BLaER1 treated with 17β-estradiol and CSF1 and Interleukin-3, amounts not matched to agents 10 nM and 100 nM (cell line): Measurements from ENCODE around the gene KRTAP10-7.
A peak's percentile ranks its signal among the peaks of the same experiment; 100 is the strongest.
"Not testable (repeated sequence)": the region's sequence is repeated elsewhere in the genome, so short reads cannot be mapped to it uniquely, and the experiment has no call there.

Experiments used
- H3K27ac ChIP-seq, 11 experiments: shearing (Covaris generic); formaldehyde crosslinking; 2 replicates each; pipeline ENCODE4 v1.8.1; 2022
- H3K27me3 ChIP-seq, 11 experiments: shearing (Covaris generic); formaldehyde crosslinking; 2 replicates each; pipeline ENCODE4 v1.8.1; 2022
- H3K36me3 ChIP-seq, 11 experiments: shearing (Covaris generic); formaldehyde crosslinking; 2 replicates each; pipeline ENCODE4 v1.8.1; 2022
- H3K4me1 ChIP-seq, 10 experiments: shearing (Covaris generic); formaldehyde crosslinking; 2 replicates each; pipeline ENCODE4 v1.8.1; 2022
- H3K4me2 ChIP-seq, 11 experiments: shearing (Covaris generic); formaldehyde crosslinking; 2 replicates each; pipeline ENCODE4 v1.8.1; 2022
- H3K4me3 ChIP-seq, 10 experiments: shearing (Covaris generic); formaldehyde crosslinking; 2 replicates each; pipeline ENCODE4 v1.8.1; 2022
- H3K9ac ChIP-seq, 11 experiments: shearing (Covaris generic); formaldehyde crosslinking; 2 replicates each; pipeline ENCODE4 v1.8.1; 2022
- H3K9me3 ChIP-seq, 11 experiments: shearing (Covaris generic); formaldehyde crosslinking; replicated peaks in 1 of 11; 2 replicates each; pipeline ENCODE4 v1.8.1; 2022
- H4K20me1 ChIP-seq, 11 experiments: shearing (Covaris generic); formaldehyde crosslinking; 2 replicates each; pipeline ENCODE4 v1.8.1; 2022
- Cebpa-rat ChIP-seq, 11 experiments: shearing (Covaris generic); IDR thresholded peaks; 2 replicates each; pipeline ENCODE4 v1.8.1; 2022

KRTAP10-7 gene

DNA sequence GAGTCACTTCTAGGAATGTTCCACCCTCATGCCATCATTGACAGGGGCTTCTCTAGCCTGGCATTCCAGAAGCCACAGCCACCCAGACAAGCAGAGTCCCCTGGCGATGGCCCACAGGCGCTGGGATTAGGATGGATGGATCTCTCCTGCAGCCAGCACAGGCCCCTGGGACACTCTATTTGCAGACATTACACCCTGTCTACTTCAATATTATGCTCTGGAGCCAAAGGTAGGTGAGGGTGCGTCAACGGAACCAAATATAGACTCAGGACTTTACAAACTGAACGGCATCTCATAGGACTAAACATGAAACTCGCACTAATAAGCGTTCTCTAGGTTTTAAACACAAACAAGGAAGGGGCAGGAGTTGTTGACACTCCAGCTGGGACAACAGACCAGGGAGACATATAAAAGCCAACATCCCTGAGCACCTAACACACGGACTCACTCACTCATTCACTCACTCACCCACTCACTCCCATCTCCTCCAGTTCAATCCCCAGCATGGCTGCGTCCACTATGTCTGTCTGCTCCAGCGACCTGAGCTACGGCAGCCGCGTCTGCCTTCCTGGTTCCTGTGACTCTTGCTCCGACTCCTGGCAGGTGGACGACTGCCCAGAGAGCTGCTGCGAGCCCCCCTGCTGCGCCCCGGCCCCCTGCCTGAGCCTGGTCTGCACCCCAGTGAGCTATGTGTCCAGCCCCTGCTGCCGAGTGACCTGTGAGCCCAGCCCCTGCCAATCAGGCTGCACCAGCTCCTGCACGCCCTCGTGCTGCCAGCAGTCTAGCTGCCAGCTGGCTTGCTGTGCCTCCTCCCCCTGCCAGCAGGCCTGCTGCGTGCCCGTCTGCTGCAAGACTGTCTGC, at the start of gene KRTAP10-7:
Gene KRTAP10-7, plus strand, starts transcription at position 480 of the 861 bp plus-strand sequence. Its CDS starts 25 bp downstream, at position 505.
- H3K4me3 ChIP-seq, H3K27ac ChIP-seq, H3K4me2 ChIP-seq, H3K36me3 ChIP-seq, H3K4me1 ChIP-seq, H4K20me1 ChIP-seq, H3K9ac ChIP-seq, H3K27me3 ChIP-seq: not testable (repeated sequence)
- H3K9me3 ChIP-seq: peaks cover 6 to 27% (median 13%) of the 10 kb centered on the region in 11 experiments; a peak in 20 of 22 replicates

DNA sequence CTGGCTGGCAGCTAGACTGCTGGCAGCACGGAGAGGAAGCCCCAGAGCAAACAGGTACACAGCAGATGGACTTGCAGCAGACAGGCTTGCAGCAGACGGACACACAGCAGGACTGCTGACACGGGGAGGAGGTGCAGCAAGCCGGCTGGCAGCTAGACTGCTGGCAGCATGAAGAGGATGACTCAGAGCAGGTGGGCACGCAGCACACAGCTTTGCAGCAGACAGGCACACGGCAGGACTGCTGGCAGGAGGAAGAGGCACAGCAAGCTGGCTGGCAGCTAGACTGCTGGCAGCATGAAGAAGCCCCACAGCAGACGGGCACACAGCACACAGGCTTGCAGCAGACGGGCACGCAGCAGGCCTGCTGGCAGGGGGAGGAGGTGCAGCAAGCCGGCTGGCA, 49.6 kb upstream of the KRTAP10-7 start:
- TF ChIP-seq Cebpa-rat (IDR thresholded peaks at IDR 0.05): no peak
- no peaks in the 10 kb centered on the region; a peak in 1 of 22 replicates for H3K36me3 ChIP-seq
- H3K4me3 ChIP-seq: no peak overlapping the region
- peak overlapping the region in 8 of 11 experiments; percentile 26 to 50 (median 38); a peak in 6 of 22 replicates for H3K4me2 ChIP-seq
- H4K20me1 ChIP-seq: no peaks in the 10 kb centered on the region
- H3K27ac ChIP-seq: no peak overlapping the region
- no peak overlapping the region for H3K9ac ChIP-seq
- H3K27me3 ChIP-seq: peaks cover 0 to 9% (median 0%) of the 10 kb centered on the region in 11 experiments; a peak in 2 of 22 replicates
- peaks cover 14 to 22% (median 18%) of the 10 kb centered on the region in 11 experiments for H3K9me3 ChIP-seq
- peaks cover 7 to 58% (median 47%) of the 10 kb centered on the region in 10 experiments; a peak in 18 of 20 replicates for H3K4me1 ChIP-seq

- H3K9me3 ChIP-seq: peaks cover 9 to 16% (median 11%) of the 10 kb centered on the region in 11 experiments
- H3K27me3 ChIP-seq: peaks cover 0 to 15% (median 0%) of the 10 kb centered on the region in 11 experiments; a peak in 4 of 22 replicates
- 0 out of 22 replicates have a peak within 1 kb of the TSS, but pooled peaks of 1 of the 11 experiments have one; percentile 22 for H3K9ac ChIP-seq
- no peaks in the 10 kb centered on the region for H4K20me1 ChIP-seq
- H3K27ac ChIP-seq: peak within 1 kb of the TSS in 1 of 11 experiments; percentile 21; a peak in 1 of 22 replicates
- no peaks in the 10 kb centered on the region; a peak in 1 of 22 replicates for H3K36me3 ChIP-seq
- H3K4me2 ChIP-seq: peak within 1 kb of the TSS in 8 of 11 experiments; percentile 26 to 50 (median 38); a peak in 14 of 22 replicates
- peaks cover 9 to 65% (median 53%) of the 10 kb centered on the region in 10 experiments; a peak in 18 of 20 replicates for H3K4me1 ChIP-seq
- H3K4me3 ChIP-seq: no peak within 1 kb of the TSS
- no peak for TF ChIP-seq Cebpa-rat (IDR thresholded peaks at IDR 0.05)
These were observed 48.9 kb upstream of the KRTAP10-7 start, which contains the start of gene KRTAP10-2 for GRCh38 chr21:44551340-44551961. KRTAP10-2 (minus strand) TSS chr21:44551505; CDS start chr21:44551458, 47 bp downstream.

- Histone ChIP-seq H3K9ac (no peak overlapping the region), H3K27me3 (peaks cover 0 to 22% (median 0%) of the 10 kb centered on the region in 11 experiments; a peak in 5 of 22 replicates), H3K4me1 (peaks cover 11 to 70% (median 60%) of the 10 kb centered on the region in 10 experiments; a peak in 18 of 20 replicates), H3K27ac (no peak overlapping the region), H3K4me2 (peak overlapping the region in 2 of 11 experiments; percentile 32 to 34; a peak in 3 of 22 replicates), H3K36me3 (no peaks in the 10 kb centered on the region), H3K4me3 (no peak overlapping the region), H3K9me3 (peaks cover 2 to 9% (median 5%) of the 10 kb centered on the region in 11 experiments; a peak in 19 of 22 replicates), H4K20me1 (no peaks in the 10 kb centered on the region)
- no peak for TF ChIP-seq Cebpa-rat (IDR thresholded peaks at IDR 0.05)
These were observed 48.3 kb upstream of the KRTAP10-7 start for GRCh38 chr21:44552136-44552535.

GRCh38 chr21:44552681-44553080, 47.7 kb upstream of the KRTAP10-7 start:
- H3K4me2 ChIP-seq: no peak overlapping the region
- H3K36me3 ChIP-seq: no peaks in the 10 kb centered on the region
- no peaks in the 10 kb centered on the region for H4K20me1 ChIP-seq
- peaks cover 0 to 4% (median 0%) of the 10 kb centered on the region in 11 experiments; a peak in 3 of 22 replicates for H3K9me3 ChIP-seq
- no peak overlapping the region for H3K27ac ChIP-seq
- no peak overlapping the region for H3K4me3 ChIP-seq
- H3K9ac ChIP-seq: no peak overlapping the region
- TF ChIP-seq Cebpa-rat (IDR thresholded peaks at IDR 0.05): no peak
- H3K4me1 ChIP-seq: peaks cover 6 to 70% (median 60%) of the 10 kb centered on the region in 10 experiments; a peak in 18 of 20 replicates
- peaks cover 0 to 27% (median 0%) of the 10 kb centered on the region in 11 experiments; a peak in 5 of 22 replicates for H3K27me3 ChIP-seq

DNA sequence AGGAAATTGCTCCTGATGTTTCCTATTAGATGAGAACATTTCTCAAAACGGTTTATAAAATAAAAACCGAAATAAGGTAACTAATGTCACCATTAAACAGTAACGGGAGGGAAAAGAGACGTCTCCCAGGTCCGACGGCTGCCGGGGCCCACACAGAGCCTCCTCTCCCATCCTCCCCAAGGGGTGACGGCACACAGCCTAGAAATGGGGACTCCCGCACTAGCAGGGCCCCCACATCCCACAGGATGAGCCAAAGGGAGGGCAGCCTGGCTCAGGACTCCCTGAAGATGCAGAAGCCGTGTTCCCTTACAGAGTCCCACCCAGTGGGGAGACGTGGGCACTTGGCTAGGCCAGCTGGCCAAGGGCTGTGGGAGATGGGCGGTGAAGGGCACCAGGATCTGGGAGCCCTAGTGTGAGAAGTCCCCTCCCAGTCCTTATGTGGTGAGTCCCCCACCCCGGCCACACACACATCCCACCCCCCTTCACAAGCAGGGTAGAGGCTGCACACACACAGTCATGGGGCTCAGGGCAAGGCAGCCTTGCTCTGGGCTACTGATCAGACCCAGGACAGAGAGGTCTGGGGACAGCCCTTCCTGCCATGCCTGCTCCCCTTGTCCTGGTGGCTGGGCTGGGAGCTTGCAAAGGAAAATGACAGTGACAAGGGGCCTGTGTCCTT, 45.1 kb upstream of the KRTAP10-7 start:
- H3K36me3 ChIP-seq: no peaks in the 10 kb centered on the region
- no peaks in the 10 kb centered on the region for H4K20me1 ChIP-seq
- H3K27me3 ChIP-seq: peaks cover 0 to 29% (median 0%) of the 10 kb centered on the region in 11 experiments; a peak in 5 of 22 replicates
- TF ChIP-seq Cebpa-rat (IDR thresholded peaks at IDR 0.05): no peak
- peak overlapping the region in 5 of 11 experiments; percentile 3 to 61 (median 53); a peak in 7 of 22 replicates for H3K27ac ChIP-seq
- H3K9me3 ChIP-seq: peaks cover 8 to 18% (median 14%) of the 10 kb centered on the region in 11 experiments; a peak in 19 of 22 replicates
- H3K4me1 ChIP-seq: peaks cover 4 to 55% (median 40%) of the 10 kb centered on the region in 10 experiments; a peak in 16 of 20 replicates
- peak overlapping the region in 9 of 11 experiments; percentile 23 to 91 (median 76); a peak in 17 of 22 replicates for H3K4me2 ChIP-seq
- peak overlapping the region in 3 of 11 experiments; percentile 24 to 56 (median 54); a peak in 5 of 22 replicates for H3K9ac ChIP-seq
- no peak overlapping the region for H3K4me3 ChIP-seq

- Histone ChIP-seq H3K9ac (0 out of 22 replicates have a peak overlapping the region, but pooled peaks of 1 of the 11 experiments have one; percentile 20), H4K20me1 (no peaks in the 10 kb centered on the region), H3K9me3 (peaks cover 10 to 23% (median 18%) of the 10 kb centered on the region in 11 experiments; a peak in 21 of 22 replicates), H3K36me3 (no peaks in the 10 kb centered on the region), H3K4me3 (no peak overlapping the region), H3K4me1 (peaks cover 4 to 44% (median 34%) of the 10 kb centered on the region in 10 experiments; a peak in 16 of 20 replicates), H3K27me3 (peaks cover 0 to 29% (median 0%) of the 10 kb centered on the region in 11 experiments; a peak in 5 of 22 replicates), H3K4me2 (peak overlapping the region in 9 of 11 experiments; percentile 19 to 91 (median 76); a peak in 17 of 22 replicates), H3K27ac (0 out of 22 replicates have a peak overlapping the region, but pooled peaks of 2 of the 11 experiments have one; percentile 19 to 61)
- no peak for TF ChIP-seq Cebpa-rat (IDR thresholded peaks at IDR 0.05)
These were observed 43.5 kb upstream of the KRTAP10-7 start for GRCh38 chr21:44556879-44557278.
